VCaP (cell line): ENCODE results near the gene SPIN4.

ENCODE experiments used
- H3K27ac ChIP-seq: fragments of 450-650 bp; 2 replicates; pipeline ENCODE4 v1.5.1; 2017
- TF ChIP-seq, protein P1 (sequence below): fragments of 450-650 bp; conservative IDR thresholded peaks from 2 replicates; pipeline ENCODE4 v1.5.1; 2017; ENCODE audit warnings: mild to moderate bottlenecking, moderate library complexity

The SPIN4 gene

DNA sequence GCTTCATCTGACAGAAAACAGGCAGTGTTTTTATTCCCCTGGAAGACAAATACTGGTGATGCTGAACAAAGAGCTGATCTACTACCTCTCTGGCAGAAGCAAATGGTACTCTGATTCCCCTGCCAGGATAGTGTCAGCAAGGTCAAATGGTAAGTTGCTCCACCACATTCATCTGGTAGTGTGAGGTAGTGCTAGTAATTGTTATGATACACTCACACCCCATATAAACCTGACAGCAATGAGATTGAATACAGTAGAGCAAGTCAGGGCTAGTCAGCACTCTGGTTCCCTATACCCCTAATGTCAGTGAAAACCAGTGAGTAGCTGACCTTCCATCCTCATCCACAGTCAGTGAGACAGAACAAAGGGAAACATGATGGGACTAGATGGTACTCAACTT is 3.4 kb upstream of the SPIN4 start:
- TF ChIP-seq, protein P1, sequence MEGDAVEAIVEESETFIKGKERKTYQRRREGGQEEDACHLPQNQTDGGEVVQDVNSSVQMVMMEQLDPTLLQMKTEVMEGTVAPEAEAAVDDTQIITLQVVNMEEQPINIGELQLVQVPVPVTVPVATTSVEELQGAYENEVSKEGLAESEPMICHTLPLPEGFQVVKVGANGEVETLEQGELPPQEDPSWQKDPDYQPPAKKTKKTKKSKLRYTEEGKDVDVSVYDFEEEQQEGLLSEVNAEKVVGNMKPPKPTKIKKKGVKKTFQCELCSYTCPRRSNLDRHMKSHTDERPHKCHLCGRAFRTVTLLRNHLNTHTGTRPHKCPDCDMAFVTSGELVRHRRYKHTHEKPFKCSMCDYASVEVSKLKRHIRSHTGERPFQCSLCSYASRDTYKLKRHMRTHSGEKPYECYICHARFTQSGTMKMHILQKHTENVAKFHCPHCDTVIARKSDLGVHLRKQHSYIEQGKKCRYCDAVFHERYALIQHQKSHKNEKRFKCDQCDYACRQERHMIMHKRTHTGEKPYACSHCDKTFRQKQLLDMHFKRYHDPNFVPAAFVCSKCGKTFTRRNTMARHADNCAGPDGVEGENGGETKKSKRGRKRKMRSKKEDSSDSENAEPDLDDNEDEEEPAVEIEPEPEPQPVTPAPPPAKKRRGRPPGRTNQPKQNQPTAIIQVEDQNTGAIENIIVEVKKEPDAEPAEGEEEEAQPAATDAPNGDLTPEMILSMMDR = no peak

DNA sequence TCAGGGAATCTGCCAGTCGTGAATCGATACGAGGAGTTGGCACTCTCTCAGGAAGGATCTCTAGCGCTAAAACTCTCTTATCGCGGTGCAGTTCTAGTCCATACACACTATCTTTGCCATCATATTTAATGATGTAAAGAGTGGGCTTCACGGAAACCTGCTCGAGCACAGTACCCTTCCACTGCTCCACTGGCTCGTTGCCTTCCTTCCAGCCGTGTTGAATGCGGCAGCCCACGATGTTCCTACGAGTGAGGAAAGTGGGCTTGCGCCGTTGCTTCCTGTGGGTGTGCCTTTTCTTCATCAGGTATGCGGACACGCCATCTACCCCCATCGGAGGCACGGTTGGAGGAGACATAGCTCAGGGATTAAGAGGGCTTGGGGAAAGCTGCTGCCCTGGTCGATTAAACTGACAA is 661 bp downstream of the SPIN4 start:
- peak overlapping the region; percentile 85 for H3K27ac ChIP-seq
- TF ChIP-seq, protein P1 = no peak

More for the DNA sequence above, 3.4 kb upstream of the SPIN4 start:
- no peak overlapping the region for H3K27ac ChIP-seq

DNA sequence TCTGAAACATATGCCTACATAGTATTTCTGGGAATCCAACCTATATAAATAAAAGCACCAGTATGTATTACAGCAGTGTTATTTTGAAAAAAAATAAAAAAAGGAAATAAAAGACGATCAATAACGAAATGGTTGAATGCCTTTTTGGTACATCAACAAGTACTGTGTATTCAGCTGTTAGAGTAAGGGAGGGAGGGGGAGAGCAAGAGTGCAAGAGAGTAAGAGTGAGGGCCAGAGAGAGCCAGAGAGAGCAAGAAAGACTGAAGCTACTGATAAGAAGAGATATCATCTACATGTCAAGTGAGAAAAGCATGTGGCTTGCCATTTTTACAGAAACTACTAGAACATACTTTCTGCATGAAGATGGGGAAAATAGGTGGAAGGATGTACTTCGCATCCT is 1.8 kb downstream of the SPIN4 start:
- TF ChIP-seq, protein P1 = no peak
- H3K27ac ChIP-seq = peak overlapping the region; percentile 85

DNA sequence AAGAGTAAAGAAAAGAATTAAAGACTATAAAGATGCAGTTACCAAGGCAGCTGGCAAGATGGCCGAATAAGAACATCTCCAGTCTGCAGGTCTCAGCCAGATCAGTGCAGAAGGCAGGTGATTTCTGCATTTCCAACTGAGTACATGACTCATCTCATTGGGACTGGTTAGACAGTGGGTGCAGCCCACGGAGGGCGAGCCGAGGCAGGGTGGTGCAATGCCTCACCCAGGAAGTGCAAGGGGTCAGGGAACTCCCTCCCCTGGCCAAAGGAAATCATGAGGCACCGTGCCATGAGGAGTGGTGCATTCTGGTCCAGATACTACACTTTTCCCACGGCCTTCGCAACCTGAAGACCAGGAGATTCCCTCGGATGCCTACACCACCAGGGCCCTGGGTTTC is 20.5 kb downstream of the SPIN4 start:
- H3K27ac ChIP-seq = no peak overlapping the region

DNA sequence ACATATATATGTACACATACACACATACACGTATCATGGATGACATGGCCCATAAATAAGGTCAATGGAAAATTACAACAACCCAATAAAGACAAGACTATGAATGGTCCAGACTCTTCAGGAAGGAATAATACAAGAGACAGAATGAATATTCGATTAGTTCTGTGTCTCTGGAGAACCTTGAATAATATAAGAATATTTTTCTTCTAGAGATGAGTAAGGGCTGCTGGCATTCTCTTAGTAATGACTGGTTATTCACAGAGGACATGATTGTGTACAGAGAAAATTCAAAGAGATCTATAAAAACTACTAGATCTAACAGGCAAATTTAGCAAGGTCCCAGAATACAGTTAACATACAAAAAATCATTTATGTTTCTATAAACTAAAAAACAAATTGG is 23.3 kb downstream of the SPIN4 start:
- TF ChIP-seq, protein P1 = no peak
- H3K27ac ChIP-seq = no peak overlapping the region

More for the DNA sequence above, 20.5 kb downstream of the SPIN4 start:
- TF ChIP-seq, protein P1 = no peak

GRCh38 chrX:63299596-63299995 is 51.5 kb downstream of the SPIN4 start:
- TF ChIP-seq, protein P1 = no peak

More at GRCh38 chrX:63299596-63299995, 51.5 kb downstream of the SPIN4 start:
- no peak overlapping the region for H3K27ac ChIP-seq
